Heart left ventricle (tissue), 13 donors: ENCODE data around the gene CAP1.

Experiments used
- POLR2A ChIP-seq, 2 donors: fragments of 450-650 bp; IDR thresholded peaks; one replicate each; pipeline ENCODE4 v1.6.1; 2017; ENCODE audit warnings: antibody characterized with exemption in 2 of 2, mild to moderate bottlenecking in 2 of 2, moderate library complexity in 2 of 2
- TF ChIP-seq, protein P1 (sequence below), 12 donors: fragments of 200-600 bp; sonication (generic) in 4 of 12; IDR thresholded peaks; one replicate each; pipeline versions ENCODE4 v1.5.0 to v1.8.0; 2018 to 2022; ENCODE audit warnings: antibody characterized with exemption in 12 of 12, mild to moderate bottlenecking in 5 of 12
- donor health status: ischemic (EF 13 %, LVEDD 7.1; RV severe dilation, severe dysfunction).
- donor health status: DM: no; HTN: yes; CAD: no.
- donor health status: DM: no; HTN: no; CAD: no.
- donor health status: ischemic (EF 25% LVEDD 6.9; RV normal size, moderate dysfunction).
- donor health status: ischemic (EF 25% LVEDD 5.7; RV mildly dilated, moderate dysfunction).
- donor health status: ischemic (EF 35%, LVEDD 5.7; RV mildly dilated, moderate dysfunction).
- donor health status: nonischemic (EF 11% LVEDD 7.7; RV severe dilation, severe dysfunction).
- donor health status: DM: yes; HTN: yes; CAD: no.
- donor health status: PGD.
- donor health status: ischemic (EF 29% LVEDD 5.4; RV normal size, mild dysfunction).
- donor health status: nonischemic (EF 23%, LVEDD 6.1; RV moderate dilation, normal function).

DNA sequence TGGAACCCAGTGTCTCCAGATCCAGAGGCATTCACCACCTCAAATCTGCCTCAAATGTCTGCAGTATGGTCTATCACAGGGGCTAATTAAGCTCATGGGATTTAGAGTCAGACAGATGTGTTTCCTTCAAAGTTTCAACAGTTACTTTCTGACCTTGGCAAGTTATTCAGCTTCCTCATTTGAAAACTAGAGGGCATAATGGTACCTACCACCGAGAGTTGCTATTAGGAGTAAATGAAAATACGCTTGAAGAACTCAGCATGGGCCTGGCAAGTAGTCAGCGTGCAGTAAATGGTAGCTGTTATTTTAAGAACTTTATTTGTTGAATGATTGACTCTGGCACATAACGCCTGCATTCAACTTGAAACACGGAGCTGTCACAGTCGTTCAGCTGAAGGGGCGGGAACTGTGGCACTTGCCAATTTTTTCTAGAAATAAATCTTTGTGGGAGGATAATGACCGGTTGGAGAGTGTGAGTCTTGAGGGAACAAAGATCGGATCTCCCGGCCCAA, 1.2 kb upstream of the CAP1 start:
- TF ChIP-seq, protein P1, sequence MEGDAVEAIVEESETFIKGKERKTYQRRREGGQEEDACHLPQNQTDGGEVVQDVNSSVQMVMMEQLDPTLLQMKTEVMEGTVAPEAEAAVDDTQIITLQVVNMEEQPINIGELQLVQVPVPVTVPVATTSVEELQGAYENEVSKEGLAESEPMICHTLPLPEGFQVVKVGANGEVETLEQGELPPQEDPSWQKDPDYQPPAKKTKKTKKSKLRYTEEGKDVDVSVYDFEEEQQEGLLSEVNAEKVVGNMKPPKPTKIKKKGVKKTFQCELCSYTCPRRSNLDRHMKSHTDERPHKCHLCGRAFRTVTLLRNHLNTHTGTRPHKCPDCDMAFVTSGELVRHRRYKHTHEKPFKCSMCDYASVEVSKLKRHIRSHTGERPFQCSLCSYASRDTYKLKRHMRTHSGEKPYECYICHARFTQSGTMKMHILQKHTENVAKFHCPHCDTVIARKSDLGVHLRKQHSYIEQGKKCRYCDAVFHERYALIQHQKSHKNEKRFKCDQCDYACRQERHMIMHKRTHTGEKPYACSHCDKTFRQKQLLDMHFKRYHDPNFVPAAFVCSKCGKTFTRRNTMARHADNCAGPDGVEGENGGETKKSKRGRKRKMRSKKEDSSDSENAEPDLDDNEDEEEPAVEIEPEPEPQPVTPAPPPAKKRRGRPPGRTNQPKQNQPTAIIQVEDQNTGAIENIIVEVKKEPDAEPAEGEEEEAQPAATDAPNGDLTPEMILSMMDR (IDR thresholded peaks at IDR 0.05): peak in 4 of 12 donors; percentile 5 to 32 (median 26)
- TF ChIP-seq POLR2A (IDR thresholded peaks at IDR 0.05): no peak
